Activated T-cell treated with anti-CD3 and anti-CD28 coated beads for 24 hours (primary cell): ENCODE results near the gene ASB6.
A peak's percentile ranks its signal among the peaks of the same experiment; 100 is the strongest.
"Not testable (repeated sequence)": the region's sequence is repeated elsewhere in the genome, so short reads cannot be mapped to it uniquely, and the experiment has no call there.

Experiments
- DNase-seq: peaks from one replicate; pipeline ENCODE4 v3.0.0-alpha.2; 2020; ENCODE audit warnings: low read depth

ASB6 gene

DNA sequence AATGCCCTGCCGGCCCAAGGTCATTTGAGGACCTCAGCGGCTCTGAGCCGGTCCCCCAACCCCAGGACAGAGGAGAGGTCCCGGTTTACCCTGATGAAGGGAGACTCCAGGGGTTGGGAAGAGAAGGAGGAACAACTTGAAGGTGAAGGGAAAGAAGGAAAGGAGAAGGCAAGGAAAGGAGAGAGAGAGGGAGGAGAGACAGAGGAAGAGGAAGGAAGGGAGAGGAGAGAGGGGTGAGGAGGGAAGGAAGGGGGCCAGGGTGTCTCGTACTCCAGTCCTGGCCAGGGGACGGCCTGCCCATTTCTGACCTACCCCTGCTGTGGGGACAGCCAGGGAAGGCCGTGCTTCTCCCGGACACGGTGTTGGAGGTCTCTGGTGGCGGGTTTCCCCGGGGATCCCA is 25.4 kb upstream of the ASB6 start:
- DNase-seq, result no peak

DNA sequence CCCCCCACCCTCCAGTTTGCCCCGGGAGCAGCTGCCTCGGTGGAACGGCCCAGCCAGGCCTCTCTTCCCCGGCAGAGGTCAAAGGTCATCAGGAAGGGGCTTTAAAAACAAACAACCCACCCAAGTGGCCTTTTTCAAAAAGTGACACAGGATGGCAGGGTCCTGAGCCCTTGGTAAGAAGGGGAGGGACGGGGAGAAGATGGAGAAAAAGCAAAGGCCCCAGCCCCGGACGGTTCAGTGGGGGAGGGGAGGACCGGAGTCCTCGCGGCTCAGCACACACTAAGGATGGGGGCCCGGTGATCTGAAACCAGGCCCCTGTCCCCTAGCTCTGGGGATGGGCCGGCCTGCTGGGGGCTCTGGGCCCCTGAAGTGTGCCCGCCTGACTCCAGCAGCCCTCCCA is 24.6 kb upstream of the ASB6 start:
- DNase-seq, result no peak

DNA sequence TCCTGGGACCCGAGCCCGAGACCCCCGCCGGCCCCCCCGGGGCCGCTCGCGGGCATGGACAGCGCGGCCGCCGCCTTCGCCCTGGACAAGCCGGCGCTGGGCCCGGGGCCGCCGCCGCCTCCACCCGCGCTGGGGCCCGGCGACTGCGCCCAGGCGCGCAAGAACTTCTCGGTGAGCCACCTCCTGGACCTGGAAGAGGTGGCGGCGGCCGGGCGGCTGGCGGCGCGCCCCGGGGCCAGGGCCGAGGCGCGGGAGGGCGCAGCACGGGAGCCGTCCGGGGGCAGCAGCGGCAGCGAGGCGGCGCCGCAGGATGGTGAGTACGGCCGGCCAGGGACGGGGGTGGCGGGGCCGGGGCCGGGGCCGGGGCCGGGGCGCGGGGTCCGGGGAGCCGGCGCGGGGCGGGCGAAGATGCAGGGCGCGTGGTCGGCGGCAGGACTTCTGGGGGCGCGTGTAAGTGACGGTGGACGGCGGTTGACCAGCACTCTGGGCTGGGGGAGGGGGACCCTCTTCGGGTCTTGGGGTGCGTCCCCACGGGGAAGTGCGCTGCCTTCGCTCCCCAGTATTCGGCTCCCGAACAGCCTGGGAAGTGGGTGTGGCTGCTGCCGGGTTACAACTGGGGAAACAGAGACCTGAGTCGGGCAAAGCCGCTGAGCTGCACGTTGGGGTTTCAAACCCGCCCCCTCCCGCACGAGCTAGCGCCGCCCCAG is 24.0 kb upstream of the ASB6 start:
- DNase-seq, result no peak

DNA sequence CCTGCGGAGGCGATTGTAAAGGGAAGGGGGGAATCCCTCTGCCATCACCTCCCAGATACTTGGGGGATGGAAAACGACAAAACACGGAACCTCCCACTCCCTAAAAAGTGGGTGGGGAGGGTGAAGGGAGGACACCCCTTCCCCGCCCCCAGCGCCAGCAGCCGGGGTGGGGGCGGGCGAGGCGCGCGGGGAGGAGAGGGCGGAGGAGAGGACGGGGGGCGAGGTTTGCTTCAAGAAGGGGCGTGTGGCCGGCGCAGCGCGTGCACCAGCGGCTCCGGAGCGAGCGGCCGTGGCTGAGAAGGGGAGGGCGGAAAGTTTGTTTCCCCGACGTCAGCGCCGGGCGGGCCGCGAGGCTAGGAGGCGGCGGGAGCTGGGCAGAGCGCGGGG is 23.4 kb upstream of the ASB6 start, which contains the start of gene PRRX2:
PRRX2 (plus strand) TSS at position 259 of the 387 bp plus-strand sequence. CDS start 221 bp downstream, outside the sequence.
- DNase-seq, result peak; percentile 23

DNA sequence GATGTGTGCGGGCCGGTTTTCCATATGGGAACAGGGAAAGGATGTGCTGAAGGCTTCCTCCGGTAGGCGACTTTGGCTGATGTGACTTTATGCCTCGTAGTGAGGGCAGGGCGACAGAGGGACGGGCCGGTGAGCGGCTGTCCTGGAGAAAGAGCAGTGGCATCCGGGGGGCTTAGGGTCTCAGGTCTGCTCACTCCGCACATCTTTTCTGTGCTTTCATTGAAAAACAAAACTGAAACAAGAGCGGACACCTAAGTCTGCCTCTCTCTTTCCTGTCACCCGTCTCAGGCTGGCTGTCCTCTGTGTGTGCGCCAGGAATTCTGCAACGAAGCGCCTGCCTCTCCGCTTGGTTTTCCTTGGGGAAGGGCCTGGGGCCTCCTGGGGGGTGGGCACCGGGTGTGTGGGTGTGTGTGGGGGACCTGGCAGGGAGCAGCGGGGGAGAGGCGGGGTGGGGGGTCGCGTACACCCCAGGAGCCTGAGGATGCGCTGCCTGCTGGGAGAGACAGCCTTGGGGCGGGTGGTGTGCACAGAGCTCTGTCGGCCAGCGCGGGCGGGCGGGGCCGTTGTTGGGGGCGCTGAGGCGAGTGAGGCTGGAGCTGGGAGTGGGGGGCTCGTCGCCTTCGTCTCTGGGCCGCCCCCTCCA is 22.9 kb upstream of the ASB6 start:
- DNase-seq, result no peak

DNA sequence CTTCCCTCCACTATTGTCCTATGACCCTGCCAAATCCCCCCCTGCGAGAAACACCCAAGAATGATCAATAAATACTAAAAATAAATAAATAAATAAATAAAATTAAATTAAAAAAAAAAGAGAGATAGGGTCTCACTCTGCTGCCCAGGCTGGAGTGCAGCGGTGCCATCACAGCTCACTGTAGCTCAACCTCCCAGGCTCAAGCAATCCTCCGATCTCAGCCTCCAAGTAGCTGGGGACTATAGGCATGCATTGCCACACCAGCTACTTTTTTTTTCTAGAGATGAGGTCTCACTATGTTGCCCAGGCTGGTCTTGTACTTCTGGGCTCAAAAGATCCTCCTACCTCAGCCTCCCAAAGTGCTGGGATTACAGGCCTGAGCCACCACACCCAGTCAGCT is 20.3 kb upstream of the ASB6 start:
- not testable (repeated sequence) for DNase-seq

DNA sequence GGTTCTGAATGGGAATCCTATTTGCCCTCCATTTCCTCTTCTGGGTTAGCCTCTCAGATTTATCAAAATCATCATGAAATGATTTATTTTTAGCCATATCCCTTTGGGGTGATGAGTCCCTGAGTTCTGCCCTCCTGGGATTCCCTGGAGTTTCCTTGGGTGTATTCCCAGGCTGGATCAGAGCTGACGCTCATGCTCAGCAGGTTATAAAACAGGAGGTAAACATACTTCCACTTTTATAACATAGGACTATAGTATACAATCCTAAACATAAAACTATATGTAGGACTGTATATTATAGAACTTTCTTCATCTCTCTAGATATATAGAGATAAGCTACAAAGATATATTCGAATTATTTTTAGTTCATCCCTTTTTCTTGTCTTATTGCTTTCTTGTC is 19.1 kb upstream of the ASB6 start:
- no peak for DNase-seq

DNA sequence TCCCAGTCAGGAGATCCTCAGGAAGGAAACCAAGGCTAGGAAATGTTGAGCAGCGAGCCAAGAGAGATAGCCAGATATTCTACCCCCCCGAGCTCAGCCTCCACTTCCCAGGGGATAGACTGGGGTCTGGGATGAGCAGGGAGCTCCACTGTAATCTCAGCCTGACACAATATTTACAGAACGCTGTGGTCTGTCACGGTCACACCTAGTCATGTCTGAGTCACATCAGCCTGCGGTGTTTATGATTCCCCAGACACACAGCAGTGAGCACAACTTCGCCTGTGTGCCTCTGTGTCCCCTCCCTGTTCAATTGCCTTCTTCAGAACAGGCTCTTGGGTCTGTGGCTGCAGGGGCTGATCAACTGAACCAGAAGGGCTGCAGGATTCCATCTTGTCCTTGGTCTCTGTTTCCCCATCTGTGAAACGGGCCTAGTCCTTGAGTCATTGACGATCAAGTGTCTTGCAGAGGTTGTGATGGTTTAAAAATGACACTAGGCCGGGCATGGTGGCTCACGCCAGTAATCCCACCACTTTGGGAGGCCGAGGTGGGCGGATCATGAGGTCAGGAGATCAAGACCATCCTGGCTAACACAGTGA is 14.9 kb upstream of the ASB6 start:
- no peak for DNase-seq

DNA sequence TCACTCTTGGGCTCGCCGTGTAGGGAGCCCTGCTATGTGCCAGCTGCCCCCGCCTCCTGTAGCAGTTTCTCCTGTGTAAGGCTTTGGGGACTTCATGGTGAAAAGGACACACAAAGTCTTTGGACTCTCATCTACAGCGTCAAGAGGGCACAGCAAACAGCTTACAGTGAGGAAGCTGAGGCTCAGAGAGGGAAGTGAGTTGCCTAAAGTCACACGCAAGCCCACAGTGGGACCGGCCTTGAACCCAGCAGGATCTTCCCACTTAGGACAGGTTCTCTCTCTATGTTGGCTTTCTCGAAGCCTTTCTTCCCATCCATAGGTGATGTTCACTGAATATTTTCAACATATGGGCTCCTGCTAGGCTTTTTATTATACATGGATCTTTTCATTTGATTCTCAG is 13.7 kb upstream of the ASB6 start:
- no peak for DNase-seq

DNA sequence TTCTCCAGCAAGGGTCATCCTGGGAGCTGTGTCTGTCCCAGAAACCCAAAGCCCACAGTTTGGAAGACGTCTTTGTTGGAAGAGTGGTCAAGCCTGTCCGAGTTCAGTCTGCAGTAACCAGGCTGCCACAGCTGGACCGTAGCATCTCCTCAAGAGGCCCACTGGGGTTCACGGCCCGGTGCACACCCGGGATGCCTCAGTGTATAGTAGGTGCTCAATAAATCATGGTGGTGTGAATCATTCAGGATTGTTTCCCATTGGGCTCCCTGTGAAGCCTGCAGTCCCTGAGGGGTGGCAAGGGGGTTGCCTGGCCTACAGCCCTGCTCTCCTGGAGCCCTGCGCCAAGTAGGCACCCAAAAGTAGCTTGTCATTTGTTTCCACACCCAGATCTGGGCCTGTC is 13.2 kb upstream of the ASB6 start:
- no peak for DNase-seq

DNA sequence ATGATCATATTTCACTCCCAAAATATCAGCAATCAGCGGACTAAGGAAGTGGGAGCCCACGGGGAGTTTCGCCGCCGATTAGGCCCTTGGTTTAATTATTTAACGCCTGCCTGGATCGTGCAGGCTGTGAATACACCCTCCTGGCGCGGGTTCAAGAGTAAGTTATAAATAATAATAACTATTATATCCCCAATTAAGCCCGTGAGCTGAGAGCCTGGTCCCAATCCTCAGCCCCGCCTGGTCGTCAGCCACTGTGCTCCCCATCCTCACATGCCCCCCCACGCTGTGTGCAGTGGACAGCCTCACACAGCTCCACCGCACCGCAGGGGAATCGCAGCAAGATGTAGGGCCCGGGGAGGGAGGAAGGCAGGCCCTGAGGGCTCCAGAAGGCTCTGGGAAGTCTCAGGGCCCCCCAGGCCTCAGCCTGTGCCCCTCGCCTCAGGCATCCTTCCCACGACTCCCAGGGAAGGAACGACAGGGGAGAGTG is 12.6 kb upstream of the ASB6 start:
- no peak for DNase-seq

DNA sequence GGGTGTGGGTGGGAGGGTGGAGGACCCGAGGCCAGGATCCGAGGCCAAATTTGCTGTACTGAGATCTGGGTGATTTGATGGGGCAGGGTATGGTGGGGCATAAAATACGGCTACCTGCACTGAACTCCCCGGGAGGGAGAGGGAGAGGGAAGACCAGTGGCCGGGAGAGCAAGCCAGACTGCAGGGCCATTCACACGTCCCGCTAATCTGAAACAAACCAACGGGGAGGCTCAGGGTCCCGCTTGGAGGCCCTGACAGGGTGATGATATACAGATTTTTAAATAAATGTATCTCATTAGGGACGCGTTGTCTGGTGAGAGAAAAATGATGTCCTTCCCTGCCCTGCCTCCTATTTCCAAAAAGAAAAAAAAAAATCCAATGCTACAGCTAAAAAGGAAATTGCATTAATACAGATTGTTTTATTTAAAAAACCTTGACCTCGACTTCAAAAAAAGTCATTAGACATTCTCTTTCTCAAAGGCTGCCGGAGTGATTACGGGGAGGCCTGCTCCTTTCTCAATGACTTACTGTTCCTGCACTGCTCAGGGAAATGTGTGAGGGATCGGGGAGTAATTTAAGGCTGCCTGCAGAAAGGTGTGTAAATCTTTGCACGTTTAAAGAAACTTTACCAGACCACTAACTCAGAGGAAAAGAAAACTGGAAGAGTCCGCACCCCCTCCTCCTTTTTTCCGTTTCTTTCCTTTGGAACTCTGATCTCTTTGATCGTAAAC is 12.0 kb upstream of the ASB6 start:
- DNase-seq, result no peak

DNA sequence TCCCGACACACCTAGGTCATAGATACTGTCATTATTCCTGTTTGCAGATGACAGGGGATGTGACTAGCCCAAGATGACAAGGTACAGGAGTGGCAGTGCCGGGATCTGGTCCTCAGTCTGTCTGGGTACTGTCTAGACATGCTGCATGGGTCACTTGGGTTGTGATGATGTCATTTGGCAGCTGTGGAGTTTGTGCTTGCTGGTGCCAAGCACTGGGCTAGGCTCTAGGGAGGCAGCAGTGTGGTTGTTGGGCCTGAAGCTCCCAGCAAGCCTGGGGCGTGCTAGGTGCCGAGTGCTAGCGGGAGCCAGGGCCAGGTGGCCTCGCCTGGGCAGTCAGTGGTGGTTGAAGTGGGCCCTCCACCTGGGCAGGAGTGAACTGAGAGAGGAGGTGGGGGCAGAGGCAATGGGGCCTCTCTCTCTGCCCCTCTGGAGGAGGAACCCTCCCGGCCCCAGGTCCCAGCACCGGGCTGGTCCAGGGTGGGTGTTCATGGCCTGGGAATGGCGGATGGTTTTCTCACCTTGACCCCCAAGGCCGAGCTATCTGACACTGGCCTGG is 8.8 kb upstream of the ASB6 start:
- DNase-seq, result no peak

DNA sequence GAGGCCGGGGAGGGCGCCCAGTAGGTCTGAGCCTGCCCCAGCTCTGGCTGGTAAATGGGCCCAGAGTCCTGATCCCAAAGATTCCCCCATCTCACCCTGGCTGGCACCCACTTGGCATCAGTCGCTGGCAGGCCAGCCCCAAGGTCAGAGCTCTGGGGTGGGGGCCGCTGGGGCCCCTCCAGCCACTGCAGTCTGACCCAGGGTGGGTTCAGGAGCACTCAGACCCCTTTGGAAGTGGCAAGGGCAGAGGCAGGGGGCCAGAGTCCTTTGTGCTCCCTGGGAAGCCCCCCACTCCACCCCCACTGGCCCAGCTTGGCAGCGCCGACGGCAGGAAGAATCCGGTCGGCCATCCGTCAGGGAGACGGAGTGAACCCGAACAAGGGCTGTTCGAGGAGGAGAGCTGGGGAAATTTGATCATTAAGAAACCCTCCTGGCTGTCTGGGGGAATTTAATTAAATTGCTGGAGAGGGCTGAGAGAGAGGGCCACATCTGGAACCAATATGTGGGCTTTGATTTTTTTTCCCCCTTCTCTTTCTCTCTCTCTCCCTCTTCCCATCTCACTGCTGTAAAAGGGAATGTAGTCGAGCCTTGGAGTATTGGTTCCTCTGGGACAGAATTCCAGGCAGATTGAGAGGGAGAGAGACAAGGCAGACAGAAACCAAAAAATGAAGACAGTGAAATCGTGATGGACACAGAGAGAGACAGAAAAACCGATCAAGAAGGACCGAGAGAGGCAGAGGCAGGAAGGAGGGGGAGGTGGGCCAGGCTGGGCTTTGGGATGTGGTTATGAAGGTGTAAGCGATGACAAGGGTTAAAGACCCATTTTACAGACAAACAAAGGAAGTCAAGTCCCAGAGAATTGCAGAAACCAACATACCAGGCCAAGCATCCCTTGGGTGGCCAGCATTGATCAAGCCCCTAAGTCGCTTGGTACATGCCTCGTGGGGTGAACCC is 8.1 kb upstream of the ASB6 start:
- no peak for DNase-seq

DNA sequence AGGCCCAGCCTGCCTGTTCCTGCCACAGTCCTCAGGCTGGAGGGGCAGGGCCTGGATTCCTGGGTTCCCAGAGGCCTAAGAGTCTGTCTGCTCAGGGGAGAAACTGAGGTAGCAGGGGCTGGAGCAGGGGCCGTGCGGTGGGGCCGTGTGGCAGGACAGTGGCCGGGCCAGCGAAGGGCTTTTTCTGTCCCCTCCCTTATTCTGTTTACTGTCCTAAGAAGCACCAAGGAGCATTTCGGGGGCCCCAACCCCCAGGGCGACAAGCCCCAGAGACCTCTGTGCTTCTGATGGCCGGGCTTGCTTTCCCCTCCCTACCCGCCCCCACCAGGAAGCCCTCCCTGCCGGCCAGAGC is 6.8 kb upstream of the ASB6 start:
- DNase-seq, result no peak

DNA sequence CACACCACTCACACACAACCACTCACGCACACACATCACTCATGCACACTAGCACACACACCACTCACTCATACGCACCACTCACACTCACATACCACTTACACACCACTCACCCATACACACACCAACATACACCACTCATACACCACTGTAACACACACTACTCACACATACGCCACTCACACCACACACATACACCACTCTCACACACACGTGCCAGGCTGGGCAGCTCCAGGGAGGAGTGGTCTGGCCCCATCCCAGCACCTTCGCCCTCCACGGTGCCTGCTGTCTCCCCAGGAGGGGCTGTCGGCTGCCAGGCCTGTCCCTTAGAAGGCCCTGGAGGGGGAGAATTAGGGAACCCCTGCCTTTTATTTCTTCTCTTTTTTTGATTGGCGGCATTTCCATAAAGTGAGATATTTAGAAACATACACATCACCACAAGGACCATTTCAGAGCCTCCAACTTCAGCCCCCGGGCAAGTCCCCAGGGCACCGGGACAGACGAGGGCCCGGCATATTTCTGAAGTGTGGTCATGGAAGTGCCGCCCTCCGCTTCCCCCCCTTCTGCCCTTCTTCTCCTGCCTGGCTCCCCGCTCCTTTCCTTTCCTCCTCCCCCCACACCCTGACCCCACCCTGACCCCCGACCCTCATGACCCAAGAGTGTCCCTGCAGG is 6.3 kb upstream of the ASB6 start:
- DNase-seq, result no peak

DNA sequence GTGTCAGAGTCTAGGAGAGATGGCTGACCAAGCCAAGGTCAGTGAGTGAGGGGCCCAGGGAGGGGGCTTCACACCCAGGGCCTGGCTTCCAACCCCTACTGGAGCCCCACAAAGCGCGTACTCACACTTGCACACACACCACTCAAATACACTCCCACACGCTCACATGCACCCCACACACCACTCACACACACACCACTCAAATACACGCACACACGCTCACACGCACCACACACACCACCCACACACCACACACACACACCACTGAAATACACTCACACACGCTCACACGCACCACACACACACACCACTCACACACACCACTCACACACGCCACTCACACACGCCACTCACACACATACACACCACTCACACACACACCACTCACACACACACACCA is 5.7 kb upstream of the ASB6 start:
- no peak for DNase-seq

DNA sequence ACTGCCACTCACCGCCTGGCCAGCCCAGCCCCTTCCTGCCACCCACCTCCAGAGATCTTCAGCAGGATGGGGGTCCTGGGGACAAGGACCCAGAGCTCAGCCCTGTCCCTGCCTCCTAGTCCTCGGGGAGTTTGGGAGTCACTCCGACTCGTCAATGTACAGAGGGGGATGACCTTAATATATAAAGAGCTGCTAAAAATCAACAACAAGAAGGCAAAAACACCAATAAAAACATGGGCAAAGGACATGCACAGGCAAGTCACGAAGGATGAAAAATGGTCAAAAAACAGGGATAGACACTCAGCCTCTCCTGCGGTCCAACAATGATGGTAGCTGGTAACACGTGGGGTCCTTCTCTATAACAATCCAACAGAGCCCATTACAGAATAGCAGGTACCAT is 4.7 kb upstream of the ASB6 start:
- no peak for DNase-seq

DNA sequence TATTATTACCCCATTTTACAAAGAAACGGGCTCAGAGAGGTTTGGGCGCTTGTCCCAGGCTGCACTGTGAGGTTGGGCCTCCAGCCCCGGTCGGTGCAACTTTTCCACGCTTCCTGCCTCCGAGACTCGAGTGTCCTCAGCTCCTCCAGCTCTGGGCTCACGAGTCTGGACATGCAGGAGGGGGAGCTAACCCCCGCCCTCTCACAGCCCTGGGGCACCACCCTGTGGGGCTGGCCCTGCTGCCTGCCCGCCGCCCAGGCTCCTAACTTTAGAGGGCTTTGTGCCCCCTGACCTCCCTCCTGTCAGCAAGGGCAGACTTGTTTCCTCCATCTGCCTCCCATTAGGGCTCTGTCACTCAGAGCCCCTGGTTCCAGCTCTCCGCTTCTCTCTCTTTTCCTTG is 4.3 kb upstream of the ASB6 start:
- no peak for DNase-seq

DNA sequence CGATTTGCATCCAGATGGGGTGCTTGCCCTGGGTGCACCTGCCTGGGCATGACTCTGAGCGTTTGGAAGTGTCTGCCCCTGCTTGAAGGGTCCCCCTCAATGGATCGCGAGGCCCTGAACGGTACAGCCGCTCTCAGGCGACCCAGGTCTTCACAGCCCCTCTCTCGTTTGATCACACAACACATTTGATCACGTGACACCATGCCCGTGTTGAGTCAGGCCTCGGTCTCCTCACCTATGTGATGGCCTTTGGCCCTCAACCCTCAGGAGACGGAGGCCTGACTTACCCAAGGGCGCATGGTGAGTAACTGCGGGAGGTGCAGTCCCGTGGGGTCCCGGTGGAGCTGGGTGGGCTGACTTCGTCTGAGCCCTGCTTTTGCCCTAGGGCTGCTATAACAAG is 3.0 kb upstream of the ASB6 start:
- no peak for DNase-seq

DNA sequence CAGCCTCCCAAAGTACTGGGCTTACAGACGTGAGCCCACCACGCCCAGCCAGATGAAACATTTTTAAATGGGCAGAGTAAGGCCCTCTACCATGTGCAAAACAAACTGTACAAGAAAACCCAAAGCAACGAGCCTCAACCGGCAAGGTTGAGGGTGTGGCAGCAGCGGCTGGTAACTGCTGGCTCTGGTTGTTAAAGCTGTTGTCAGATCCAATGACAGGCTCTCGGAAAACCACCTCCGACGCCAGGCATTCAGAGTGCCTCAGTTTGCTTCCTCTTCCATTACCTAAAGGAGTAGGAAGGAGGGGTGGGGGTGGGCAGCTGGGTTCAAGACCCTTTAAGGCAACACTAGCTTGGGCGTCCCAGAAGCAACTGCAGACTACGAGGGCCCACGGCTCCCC is 2.4 kb upstream of the ASB6 start:
- no peak for DNase-seq
